NCI-H345 (cell line): ENCODE results near the gene SETD5.

Experiments
- DNase-seq: peaks from one replicate; lab custom pipeline; 2025; lab: John Stamatoyannopoulos, UW

Gene SETD5

GRCh38 chr3:9512456-9513045 is 115.1 kb downstream of the SETD5 start:
- DNase-seq: no peak

DNA sequence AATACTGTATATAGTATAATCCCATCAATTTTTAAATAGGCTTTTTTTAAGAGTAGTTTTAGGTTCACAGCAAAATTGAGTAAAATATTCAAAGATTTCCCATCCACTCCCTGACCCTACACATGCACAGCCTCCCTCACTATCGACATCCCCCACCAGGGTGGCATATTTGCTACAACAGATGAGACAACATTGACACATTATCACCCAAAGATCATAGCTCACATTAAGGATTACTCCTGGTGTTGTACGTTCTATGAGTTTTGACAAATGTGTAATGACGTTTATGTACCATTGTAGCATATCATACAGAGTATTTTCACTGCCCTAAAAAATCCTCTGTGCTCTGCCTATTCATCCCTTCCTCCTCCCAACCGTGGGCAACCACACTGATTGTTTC is 116.9 kb downstream of the SETD5 start:
- DNase-seq: no peak

- no peak for DNase-seq
Measured at GRCh38 chr3:9514956-9515355, 117.5 kb downstream of the SETD5 start.

GRCh38 chr3:9525078-9525477 is 127.7 kb downstream of the SETD5 start:
- no peak for DNase-seq
